Activated CD4-positive, alpha-beta T cell treated with anti-CD3 and anti-CD28 coated beads for 24 hours (primary cell): ENCODE measurements around the gene CTTNBP2NL.
"Not testable (repeated sequence)": the region's sequence is repeated elsewhere in the genome, so short reads cannot be mapped to it uniquely, and the experiment has no call there.

Source experiments
- DNase-seq, 2 donors: peaks; one replicate each; pipeline ENCODE4 v3.0.0-alpha.2; 2020; ENCODE audit warnings: low read depth in 2 of 2

CTTNBP2NL gene

DNA sequence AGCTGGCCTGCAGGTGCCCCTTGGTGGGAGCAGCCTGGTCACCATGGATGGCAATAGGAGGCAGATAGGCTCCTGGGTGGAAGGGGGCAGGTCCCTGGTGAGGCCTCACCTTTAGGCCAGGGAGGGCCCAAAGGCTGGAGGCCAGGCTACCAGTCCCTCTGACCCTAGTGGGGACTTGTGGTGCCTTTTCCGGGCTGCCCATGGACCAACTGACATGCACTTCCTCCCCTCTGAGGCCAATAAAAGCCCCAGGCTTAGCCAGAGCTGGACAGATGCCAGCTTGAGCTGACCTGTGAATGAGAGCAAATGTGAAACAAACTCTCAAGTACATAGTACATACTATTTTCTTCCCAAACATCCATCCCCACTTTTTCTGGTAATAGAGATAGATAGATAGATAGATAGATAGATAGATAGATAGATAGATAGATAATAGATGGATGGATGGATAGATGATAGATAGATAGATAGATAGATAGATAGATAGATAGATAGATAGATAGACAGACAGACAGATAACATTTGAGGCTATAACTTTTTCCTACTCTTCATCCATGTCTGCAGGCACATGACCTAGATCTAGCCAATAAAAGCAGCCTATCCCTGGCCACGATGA lies 9.2 kb upstream of the CTTNBP2NL start:
- no peak for DNase-seq

- no peak for DNase-seq
These were observed 8.2 kb upstream of the CTTNBP2NL start for GRCh38 chr1:112387807-112388206.

DNA sequence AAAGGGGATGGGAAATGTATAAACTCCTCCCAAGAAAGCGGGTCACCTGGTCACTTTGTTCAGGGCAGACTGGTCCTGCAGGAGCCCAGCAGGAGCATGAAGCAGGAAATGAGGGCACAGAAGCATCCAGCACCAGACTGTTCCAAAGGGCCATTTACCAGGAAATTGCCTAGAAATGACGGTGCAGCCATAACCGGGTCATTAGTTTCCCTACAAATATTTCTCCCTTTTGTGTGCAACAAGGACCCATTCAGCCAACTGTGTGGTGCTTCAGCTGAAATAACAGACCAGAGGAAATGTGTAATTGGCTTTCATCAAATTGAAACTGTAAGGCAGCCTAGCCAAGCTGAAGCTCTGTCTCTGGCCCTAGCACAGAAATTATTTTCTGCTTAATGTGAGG lies 7.6 kb upstream of the CTTNBP2NL start:
- no peak for DNase-seq

DNA sequence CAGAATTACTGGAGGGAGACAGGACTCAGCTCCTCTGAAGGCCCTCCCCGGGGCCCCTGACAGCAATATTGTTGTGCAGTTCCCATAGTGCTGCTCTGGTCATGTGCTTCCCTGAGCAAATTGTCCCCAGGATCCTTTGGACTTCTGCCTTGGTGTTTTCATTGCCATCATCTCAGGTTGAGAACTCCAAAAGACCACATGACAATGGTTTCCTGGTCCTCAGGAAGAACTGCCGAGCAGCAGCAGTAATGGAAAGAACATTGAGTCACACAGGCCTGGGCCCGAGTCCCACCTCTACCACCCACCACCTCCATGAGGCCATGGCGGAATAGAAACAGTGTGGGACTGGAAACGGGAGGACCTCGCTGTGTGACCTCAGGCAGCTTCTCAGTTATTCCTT lies 6.3 kb upstream of the CTTNBP2NL start:
- DNase-seq, result no peak

GRCh38 chr1:112390335-112390734 lies 5.7 kb upstream of the CTTNBP2NL start:
- not testable (repeated sequence) for DNase-seq

GRCh38 chr1:112390775-112391602 lies 5.0 kb upstream of the CTTNBP2NL start:
- DNase-seq, result peak; percentile 71 to 74

- no peak for DNase-seq
These were observed 4.4 kb upstream of the CTTNBP2NL start for GRCh38 chr1:112391603-112391940.

GRCh38 chr1:112393631-112393974 lies 2.4 kb upstream of the CTTNBP2NL start:
- no peak for DNase-seq

GRCh38 chr1:112394743-112395062 lies 1.3 kb upstream of the CTTNBP2NL start:
- no peak for DNase-seq

GRCh38 chr1:112395256-112395820 lies 676 bp upstream of the CTTNBP2NL start:
- no peak for DNase-seq

- DNase-seq, result no peak
These were observed 848 bp downstream of the CTTNBP2NL start for GRCh38 chr1:112396653-112397471.

DNA sequence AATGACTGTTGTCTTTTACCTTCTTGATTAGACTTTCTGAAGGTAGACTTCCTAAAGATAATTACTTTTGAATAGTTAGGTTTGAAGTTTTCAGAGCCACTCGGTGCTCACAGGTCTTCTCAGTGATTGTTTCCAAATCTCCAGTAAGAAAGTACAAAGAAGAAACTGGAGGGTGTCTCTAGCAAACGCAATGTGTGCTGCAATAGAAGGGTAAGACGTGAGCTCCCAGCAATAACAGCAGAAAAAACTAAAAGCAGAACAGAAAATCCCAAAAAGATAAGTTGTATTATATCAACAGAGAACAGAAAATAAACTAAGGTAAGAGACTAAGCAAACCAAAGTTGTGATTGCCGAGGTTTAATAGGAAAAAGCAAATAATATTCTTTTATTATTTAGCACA lies 1.8 kb downstream of the CTTNBP2NL start:
- DNase-seq, result no peak

GRCh38 chr1:112399456-112399855 lies 3.4 kb downstream of the CTTNBP2NL start:
- no peak for DNase-seq

DNA sequence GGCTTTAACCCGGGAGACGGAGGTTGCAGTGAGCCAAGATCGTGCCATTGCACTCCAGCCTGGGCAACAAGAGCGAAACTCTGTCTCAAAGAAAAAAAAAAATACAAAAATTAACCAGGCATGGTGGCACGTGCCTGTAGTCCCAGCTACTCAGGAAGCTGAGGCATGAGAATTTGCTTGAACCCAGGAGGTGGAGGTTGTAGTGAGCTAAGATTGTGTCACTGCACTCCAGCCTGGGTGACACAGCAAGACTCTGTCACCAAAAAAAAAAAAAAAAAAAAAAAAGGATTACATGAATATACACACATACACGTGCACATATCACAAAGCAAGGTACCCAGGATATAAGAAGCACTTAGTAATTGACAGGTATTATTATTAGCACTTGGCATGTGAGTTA lies 4.7 kb downstream of the CTTNBP2NL start:
- DNase-seq, result not testable (repeated sequence)

GRCh38 chr1:112402682-112403643 lies 6.9 kb downstream of the CTTNBP2NL start:
- DNase-seq, result no peak

GRCh38 chr1:112406771-112407170 lies 10.8 kb downstream of the CTTNBP2NL start:
- no peak for DNase-seq

DNA sequence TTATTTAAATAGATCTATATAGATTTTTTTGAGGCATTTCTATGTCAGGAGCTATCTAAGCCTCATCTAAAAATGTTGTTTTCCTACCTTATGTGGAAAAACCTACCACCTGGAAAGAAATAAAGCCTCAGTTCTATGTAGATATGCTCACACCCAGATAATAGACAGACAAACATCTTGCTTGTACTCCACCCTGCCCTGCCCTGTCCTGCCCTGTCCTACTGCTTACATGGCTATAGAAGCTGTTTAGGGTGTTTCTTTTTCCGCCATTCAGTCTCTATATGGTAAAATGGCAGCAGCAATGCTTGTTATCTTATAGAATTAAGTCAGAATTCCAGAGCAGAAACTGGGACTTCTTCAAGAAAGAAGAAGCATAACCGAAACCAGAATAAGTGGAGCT lies 13.4 kb downstream of the CTTNBP2NL start:
- DNase-seq, result no peak

GRCh38 chr1:112410673-112411072 lies 14.7 kb downstream of the CTTNBP2NL start:
- no peak for DNase-seq

GRCh38 chr1:112417271-112417670 lies 21.3 kb downstream of the CTTNBP2NL start:
- DNase-seq, result no peak

DNA sequence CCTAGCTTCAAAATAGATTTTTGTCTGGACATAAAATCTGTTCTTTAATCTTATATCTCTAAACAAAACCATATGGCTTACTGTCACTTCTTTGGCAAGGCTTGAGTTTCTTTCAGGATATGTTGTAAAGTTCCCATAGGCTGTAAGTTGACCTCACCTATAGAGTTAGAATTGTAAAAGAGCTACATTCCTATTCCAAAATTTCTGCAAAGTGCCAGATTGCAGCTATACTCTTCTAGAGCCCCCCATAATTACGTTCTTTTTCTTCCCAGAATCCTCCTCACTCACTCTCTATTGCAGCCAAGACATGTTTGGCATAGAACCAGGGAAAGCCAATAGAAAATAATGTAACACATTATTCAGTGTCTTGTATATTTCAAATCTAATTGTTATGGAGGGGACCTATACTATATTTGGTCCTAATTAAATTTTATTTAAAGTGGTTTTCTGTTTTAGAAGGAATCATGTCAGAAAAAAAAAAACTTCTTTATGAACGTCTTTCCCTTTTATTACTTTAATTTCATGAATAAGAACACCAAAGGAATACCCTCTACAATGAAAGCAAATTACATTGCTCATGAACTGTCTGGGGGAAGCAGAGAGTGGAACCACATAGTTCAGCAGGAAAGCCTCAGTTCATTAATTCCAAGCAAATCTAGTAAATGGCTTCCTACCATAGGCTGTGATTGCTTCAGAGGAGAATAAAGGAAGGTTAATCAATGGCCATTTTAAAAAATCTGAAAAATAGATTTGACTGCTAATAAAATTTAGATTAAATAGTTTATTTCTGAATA lies 22.3 kb downstream of the CTTNBP2NL start:
- DNase-seq, result no peak

DNA sequence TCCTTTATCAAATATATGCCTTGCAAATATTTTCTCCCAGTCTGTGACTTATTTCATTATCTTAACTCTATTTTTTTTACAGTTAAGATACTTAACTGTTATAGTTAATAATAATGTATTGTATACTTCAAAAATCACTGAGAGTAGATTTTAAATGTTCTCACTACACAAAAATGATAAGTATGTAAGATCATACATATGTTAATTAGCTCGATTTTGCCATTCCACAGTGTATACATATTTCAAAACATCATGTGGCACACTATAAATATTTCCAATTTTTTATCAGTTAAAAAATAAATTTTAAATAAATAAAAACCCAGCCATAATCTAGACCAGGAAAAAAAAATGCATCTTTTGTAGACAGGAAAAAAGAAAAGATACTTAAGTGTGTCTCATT lies 27.2 kb downstream of the CTTNBP2NL start:
- DNase-seq, result no peak
